Raji (cell line): ENCODE data around the gene PDE4D.

ENCODE experiments used
- POLR2A ChIP-seq: IDR thresholded peaks from 2 replicates; pipeline ENCODE4 v1.6.1; 2011; ENCODE audit warnings: low read depth, low read length, control low read depth; ENCODE audit not compliant: insufficient read depth

PDE4D gene

GRCh38 chr5:58979090-58979489, 914.4 kb downstream of the PDE4D start:
- TF ChIP-seq POLR2A = no peak

DNA sequence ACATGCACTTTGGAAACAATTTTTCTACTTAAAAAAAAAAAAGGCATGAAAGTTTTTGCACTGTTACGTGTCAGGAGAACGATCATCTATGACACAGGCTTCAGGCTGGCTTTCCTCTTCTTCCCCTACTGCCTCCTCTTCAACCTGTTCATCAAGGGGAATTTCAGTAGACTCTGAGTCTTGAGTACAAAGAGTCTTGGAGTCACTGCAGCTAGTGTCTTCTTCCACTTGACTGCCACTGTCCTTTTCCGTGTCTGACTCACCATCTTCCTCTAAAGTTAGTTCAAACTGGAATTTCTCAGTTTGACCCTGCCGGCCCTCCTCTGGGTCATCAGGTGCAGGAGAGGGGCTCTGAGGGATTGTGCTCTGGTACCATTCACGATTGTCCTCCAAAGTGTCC, 918.9 kb downstream of the PDE4D start:
- TF ChIP-seq POLR2A = no peak

DNA sequence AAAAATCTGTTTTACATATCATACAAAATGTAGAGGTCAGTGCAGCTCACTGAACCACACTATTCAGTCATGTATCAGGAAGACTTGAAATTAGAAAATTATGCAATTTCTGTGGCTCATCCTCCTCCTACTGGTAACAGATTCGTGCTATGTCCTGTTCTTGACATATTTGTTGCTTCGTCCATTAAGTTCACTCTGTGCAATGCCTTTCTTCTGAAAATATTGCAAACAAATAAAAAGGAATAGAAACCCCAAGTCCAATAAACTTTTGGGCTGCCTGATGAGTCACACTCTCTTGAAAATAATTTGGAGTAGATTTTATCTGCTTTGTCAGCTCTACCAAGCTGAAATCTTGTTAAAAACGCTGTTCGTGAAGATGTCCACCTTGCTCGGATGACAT, 919.4 kb downstream of the PDE4D start:
- no peak for TF ChIP-seq POLR2A

DNA sequence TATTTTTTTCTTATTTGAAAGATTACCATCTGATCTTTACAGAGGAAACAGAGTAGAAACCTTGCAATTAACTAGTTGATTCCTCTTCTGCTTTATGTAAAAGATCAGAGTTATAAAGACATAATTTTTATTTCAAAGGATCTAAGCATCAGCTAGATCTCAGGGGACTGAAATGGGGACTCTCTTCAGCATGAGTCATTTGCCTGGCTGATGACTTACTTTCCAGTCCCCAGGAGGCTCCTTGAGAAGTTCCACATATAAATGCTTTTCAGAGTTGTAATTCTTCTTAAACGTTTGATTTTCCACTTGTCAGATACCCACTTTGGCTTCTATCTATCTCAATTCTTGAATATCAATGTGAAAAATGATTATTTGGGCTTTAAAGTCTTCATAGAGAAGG, 921.2 kb downstream of the PDE4D start:
- TF ChIP-seq POLR2A = no peak

GRCh38 chr5:58970766-58971165, 922.8 kb downstream of the PDE4D start:
- TF ChIP-seq POLR2A = no peak

DNA sequence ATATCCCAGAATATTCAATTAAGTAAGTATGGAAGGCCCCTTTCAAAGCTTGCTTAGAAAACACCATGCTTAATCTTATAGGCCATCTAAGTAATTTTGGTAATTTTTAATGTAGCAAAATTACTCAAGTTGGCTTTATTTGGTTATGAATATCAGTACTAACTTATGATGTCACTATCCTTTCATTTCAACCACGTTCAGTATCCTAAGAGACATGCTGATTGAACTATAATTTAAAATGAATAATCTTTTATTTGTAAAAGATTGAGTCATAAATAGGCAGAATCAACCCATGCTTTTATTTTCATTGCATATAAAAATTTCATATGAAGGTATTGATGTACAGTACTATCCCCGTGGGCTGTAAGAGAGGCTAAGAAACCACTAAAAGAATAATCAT, 923.7 kb downstream of the PDE4D start:
- no peak for TF ChIP-seq POLR2A

GRCh38 chr5:58969253-58969652, 924.3 kb downstream of the PDE4D start:
- no peak for TF ChIP-seq POLR2A

GRCh38 chr5:58968350-58968749, 925.2 kb downstream of the PDE4D start:
- no peak for TF ChIP-seq POLR2A

DNA sequence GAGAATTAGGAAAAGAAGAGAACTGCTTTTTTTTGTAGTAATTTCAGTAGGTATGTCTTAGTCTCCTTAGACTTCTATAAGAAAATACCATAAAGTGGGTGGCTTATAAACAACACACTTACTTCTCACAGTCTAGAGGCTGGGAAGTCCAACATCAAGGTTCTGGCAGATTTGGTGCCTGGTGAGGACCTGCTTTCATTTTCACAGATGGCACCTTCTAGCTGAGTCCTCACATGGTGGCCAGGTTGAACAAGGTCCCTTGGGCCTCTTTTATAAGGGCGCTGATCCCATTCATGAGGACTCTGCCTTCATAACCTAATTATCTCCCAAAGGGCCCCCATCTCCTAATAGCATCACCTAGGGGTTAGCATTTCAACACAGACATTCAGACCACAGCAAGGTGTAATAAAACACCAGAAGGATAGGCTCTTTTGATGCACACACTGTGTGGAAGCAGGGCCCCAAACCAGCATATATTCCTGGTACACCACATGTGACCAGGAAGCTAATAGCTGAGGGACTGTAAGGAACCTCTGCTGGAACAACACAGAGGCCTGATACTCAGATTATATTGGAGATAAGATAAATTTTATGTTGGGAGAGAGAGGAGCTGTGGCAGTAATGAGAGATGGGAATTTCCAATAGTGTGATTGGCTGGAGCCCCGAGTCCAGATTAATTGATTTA, 925.8 kb downstream of the PDE4D start:
- TF ChIP-seq POLR2A = no peak

- no peak for TF ChIP-seq POLR2A
Observed at GRCh38 chr5:58965677-58966414, 927.7 kb downstream of the PDE4D start.

- TF ChIP-seq POLR2A = no peak
Observed at GRCh38 chr5:58963821-58964220, 929.7 kb downstream of the PDE4D start.

- no peak for TF ChIP-seq POLR2A
Observed at GRCh38 chr5:58963361-58963760, 930.2 kb downstream of the PDE4D start.

- no peak for TF ChIP-seq POLR2A
Observed at GRCh38 chr5:58961631-58962280, 931.8 kb downstream of the PDE4D start.

DNA sequence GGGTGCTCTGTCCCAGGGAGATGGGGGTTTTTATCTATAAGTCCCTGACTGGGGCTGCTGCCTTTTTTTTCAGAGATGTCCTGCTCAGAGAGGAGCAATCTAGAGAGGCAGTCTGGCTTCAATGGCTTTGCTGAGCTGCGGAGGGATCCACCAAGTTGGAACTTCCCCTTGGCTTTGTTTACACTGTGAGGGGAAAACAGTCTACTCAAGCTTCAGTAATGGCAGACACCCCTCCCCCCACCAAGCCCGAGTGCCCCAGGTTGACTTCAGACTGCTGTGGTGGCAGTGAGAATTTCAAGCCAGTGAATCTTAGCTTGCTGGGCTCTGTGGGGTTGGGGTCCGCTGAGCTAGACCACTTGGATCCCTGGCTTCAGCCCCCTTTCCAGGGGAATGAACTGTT, 934.8 kb downstream of the PDE4D start:
- no peak for TF ChIP-seq POLR2A

DNA sequence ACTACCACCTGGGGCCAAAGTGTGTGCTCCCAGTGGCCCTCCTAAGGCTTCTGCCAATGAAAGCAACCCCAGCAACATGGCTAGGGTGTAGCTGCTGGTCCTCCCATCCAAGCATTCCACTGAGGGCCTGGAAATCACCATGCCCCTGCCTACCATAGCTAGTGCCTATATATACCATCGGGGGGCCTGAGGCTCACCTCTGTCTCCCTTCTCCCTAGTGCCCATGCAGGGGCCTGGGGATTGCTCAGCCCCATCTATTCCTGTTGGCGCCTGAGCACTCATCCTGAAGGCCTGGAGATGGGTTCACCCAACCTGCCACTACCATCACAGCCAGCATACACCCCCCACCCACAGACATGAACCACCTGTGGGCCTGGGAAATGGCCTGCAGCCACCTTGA, 943.3 kb downstream of the PDE4D start:
- no peak for TF ChIP-seq POLR2A

- no peak for TF ChIP-seq POLR2A
Observed at GRCh38 chr5:58946230-58946629, 947.3 kb downstream of the PDE4D start.
